SK-N-SH (cell line): ENCODE results near the gene SLC7A14. TPM values are rescaled to one million over a fixed set of nuclear protein-coding genes. Genes with fewer than 3 reads are reported as not detected.

ENCODE experiments used
- CTCF ChIA-PET: fragments of 300-600, 350-600 bp; formaldehyde crosslinking; extraction: SDS; loops from one replicate; lab custom pipeline; 2021; lab: Yijun Ruan, JAX
- POLR2A ChIA-PET: fragments of 350-600 bp; sonication (Branson Sonifier 250); formaldehyde crosslinking; extraction: SDS; loops from one replicate; lab custom pipeline; 2020; ENCODE audit warnings: antibody characterized with exemption, inconsistent platforms; lab: Yijun Ruan, JAX
- DNase-seq: peaks from one replicate; pipeline ENCODE4 v3.0.0; 2012
- H2AFZ ChIP-seq: fragments of 200-600 bp; sonication (generic); 2 replicates; pipeline ENCODE4 v1.8.1; 2016; ENCODE audit warnings: antibody characterized with exemption, mild to moderate bottlenecking, low read depth
- H3F3A ChIP-seq: fragments of 200-600 bp; sonication (generic); replicated peaks from 2 replicates; pipeline ENCODE3; 2016; ENCODE audit warnings: antibody characterized with exemption, mild to moderate bottlenecking; ENCODE audit not compliant: insufficient read depth
- H3K27ac ChIP-seq, 2 experiments: fragments of 200-500 bp in 1 of 2; fragments of 200-600 bp in 1 of 2; sonication (Bioruptor generic) in 1 of 2; sonication (generic), shearing (Covaris generic) in 1 of 2; 2 replicates each; pipeline versions ENCODE4 v1.5.1 to v1.6.1; 2014 to 2016; ENCODE audit warnings: low read depth in 2 of 2, inconsistent platforms in 1 of 2, low read length in 1 of 2, mild to moderate bottlenecking in 1 of 2, mixed read lengths in 1 of 2
- H3K27me3 ChIP-seq: fragments of 200-600 bp; sonication (generic), shearing (Covaris generic); 2 replicates; pipeline ENCODE4 v1.6.1; 2016; ENCODE audit warnings: mixed run types; ENCODE audit not compliant: insufficient read depth
- H3K36me3 ChIP-seq, 2 experiments: fragments of 200-500 bp in 1 of 2; fragments of 200-600 bp in 1 of 2; sonication (Bioruptor generic) in 1 of 2; sonication (generic) in 1 of 2; replicated peaks in 1 of 2; 2 replicates each; pipeline versions ENCODE3 to v1.5.1; 2014 to 2016; ENCODE audit warnings: low read length in 1 of 2, mild to moderate bottlenecking in 1 of 2; ENCODE audit not compliant: insufficient read depth in 2 of 2, control insufficient read depth in 1 of 2
- H3K4me1 ChIP-seq, 2 experiments: fragments of 200-500 bp in 1 of 2; fragments of 200-600 bp in 1 of 2; sonication (Bioruptor generic) in 1 of 2; sonication (generic), shearing (Covaris generic) in 1 of 2; 2 replicates each; pipeline versions ENCODE4 v1.5.1 to v1.6.1; 2014 to 2016; ENCODE audit warnings: low read depth in 1 of 2, low read length in 1 of 2, mixed run types in 1 of 2; ENCODE audit not compliant: insufficient read depth in 2 of 2, control insufficient read depth in 1 of 2
- H3K4me2 ChIP-seq: fragments of 200-600 bp; sonication (generic), shearing (Covaris generic); 2 replicates; pipeline ENCODE4 v1.6.1; 2017; ENCODE audit warnings: mixed run types
- H3K4me3 ChIP-seq, 2 experiments: fragments of 200-500 bp in 1 of 2; fragments of 200-600 bp in 1 of 2; sonication (Bioruptor generic) in 1 of 2; sonication (generic), shearing (Covaris generic) in 1 of 2; 2 replicates each; pipeline versions ENCODE4 v1.5.1 to v1.8.1; 2014 to 2016; ENCODE audit warnings: low read depth in 2 of 2, inconsistent platforms in 1 of 2, low read length in 1 of 2, mild to moderate bottlenecking in 1 of 2, mixed read lengths in 1 of 2, moderate library complexity in 1 of 2
- H3K79me2 ChIP-seq: fragments of 200-600 bp; sonication (generic); 2 replicates; pipeline ENCODE4 v1.8.1; 2017; ENCODE audit warnings: mild to moderate bottlenecking; ENCODE audit not compliant: insufficient read depth
- H3K9ac ChIP-seq: fragments of 200-600 bp; sonication (generic); 2 replicates; pipeline ENCODE4 v1.6.1; 2017; ENCODE audit warnings: mixed run types
- H3K9me2 ChIP-seq: fragments of 200-600 bp; sonication (generic); 2 replicates; pipeline ENCODE4 v1.6.1; 2017; ENCODE audit warnings: mixed run types
- H3K9me3 ChIP-seq: fragments of 200-600 bp; sonication (generic); 2 replicates; pipeline ENCODE4 v1.6.1; 2017; ENCODE audit warnings: mixed run types, mild to moderate bottlenecking, moderate library complexity
- H4K20me1 ChIP-seq: fragments of 200-600 bp; sonication (generic); 2 replicates; pipeline ENCODE4 v1.6.1; 2017; ENCODE audit warnings: mild to moderate bottlenecking, mixed run types; ENCODE audit not compliant: insufficient read depth
- CHD2 ChIP-seq: fragments of 150-350 bp; IDR thresholded peaks from 2 replicates; pipeline ENCODE4 v1.6.1; 2018; ENCODE audit warnings: low read length; ENCODE audit not compliant: partially characterized antibody
- EP300 ChIP-seq, 2 experiments: IDR thresholded peaks; 2 replicates each; pipeline versions ENCODE4 v1.4.0 to v1.6.1; 2012; ENCODE audit warnings: borderline replicate concordance in 1 of 2, low read depth in 1 of 2, low read length in 1 of 2
- FOSL2 ChIP-seq: IDR thresholded peaks from 2 replicates; pipeline ENCODE4 v1.4.0; 2012; ENCODE audit warnings: low read depth, mild to moderate bottlenecking, moderate library complexity, borderline replicate concordance
- JUND ChIP-seq: IDR thresholded peaks from 2 replicates; pipeline ENCODE4 v1.4.0; 2012
- MXI1 ChIP-seq: IDR thresholded peaks from 2 replicates; pipeline ENCODE4 v1.6.1; 2012; ENCODE audit warnings: mild to moderate bottlenecking, low read depth, low read length, improper control_type of control experiment
- NRF1 ChIP-seq: IDR thresholded peaks from 2 replicates; pipeline ENCODE4 v1.6.1; 2012; ENCODE audit warnings: low read depth, mild to moderate bottlenecking, low read length
- POLR2AphosphoS5 ChIP-seq: IDR thresholded peaks from 2 replicates; pipeline ENCODE4 v1.6.1; 2012; ENCODE audit warnings: low read depth, low read length
- RAD21 ChIP-seq: IDR thresholded peaks from 2 replicates; pipeline ENCODE4 v1.6.1; 2012; ENCODE audit warnings: mild to moderate bottlenecking, low read length
- RCOR1 ChIP-seq: fragments of 150-350 bp; IDR thresholded peaks from 2 replicates; pipeline ENCODE4 v1.6.1; 2017; ENCODE audit warnings: antibody characterized with exemption, low read length
- SMC3 ChIP-seq: IDR thresholded peaks from 2 replicates; pipeline ENCODE4 v1.6.1; 2012; ENCODE audit warnings: low read depth, low read length, improper control_type of control experiment
- TCF12 ChIP-seq: IDR thresholded peaks from 2 replicates; pipeline ENCODE4 v1.4.0; 2012
- TEAD4 ChIP-seq: IDR thresholded peaks from 2 replicates; pipeline ENCODE4 v1.4.0; 2012; ENCODE audit warnings: mild to moderate bottlenecking, borderline replicate concordance; ENCODE audit not compliant: insufficient read depth
- WGBS: methylation state at CpG from one replicate; pipeline ENCODE4 v1.1.6; 2017; ENCODE audit warnings: low lambda C conversion rate; 5-methylcytosine and 5-hydroxymethylcytosine counted together
- polyA plus RNA-seq, 3 experiments: library from polyadenylated mRNA; depleted of rRNA; stranded (reverse); fragments of >200 nt; gene quantifications; 2 replicates each; pipeline ENCODE4 v1.2.3, GENCODE V29; 2012
- TF ChIP-seq, protein P1 (sequence below): fragments of 200-600 bp; sonication (generic); IDR thresholded peaks from 2 replicates; pipeline ENCODE4 v1.6.1; 2017; ENCODE audit warnings: antibody characterized with exemption, mild to moderate bottlenecking, moderate library complexity
- TF ChIP-seq, protein P2 (sequence below): IDR thresholded peaks from 2 replicates; pipeline ENCODE4 v1.6.1; 2012; ENCODE audit warnings: mild to moderate bottlenecking, low read depth, low read length, moderate library complexity
- TF ChIP-seq, protein P3 (sequence below): IDR thresholded peaks from 2 replicates; pipeline ENCODE4; 2012
- TF ChIP-seq, protein P4 (sequence below): IDR thresholded peaks from 2 replicates; pipeline ENCODE4 v1.4.0; 2012; ENCODE audit warnings: low read depth, borderline replicate concordance
- TF ChIP-seq, protein P5 (sequence below): IDR thresholded peaks from 2 replicates; pipeline ENCODE4 v1.4.0; 2012; ENCODE audit warnings: low read depth, borderline replicate concordance

SLC7A14 gene
- polyA plus RNA-seq, 1 of the 3 experiments (the other 2 are of a cell fraction), result 2.5 TPM

DNA sequence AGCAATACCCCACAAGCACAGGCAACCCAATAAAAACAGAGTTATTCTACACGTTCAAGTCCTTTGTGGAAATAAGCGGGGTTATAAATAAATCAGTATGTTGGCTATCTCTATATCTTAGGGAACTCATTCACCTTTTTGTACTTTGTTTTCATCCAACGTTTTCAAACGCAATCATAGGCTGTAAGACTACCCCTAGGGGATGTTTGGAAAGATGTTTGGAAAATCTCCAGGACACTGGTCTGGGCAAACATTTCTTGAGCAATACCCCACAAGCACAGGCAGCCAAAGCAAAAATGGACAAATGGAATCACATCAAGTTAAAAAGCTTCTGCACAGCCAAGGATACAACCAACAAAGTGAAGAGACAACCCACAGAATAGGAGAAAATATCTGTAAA, 97.1 kb downstream of the SLC7A14 start:
- no peak for DNase-seq
- 29% methylated on average over 4 of the region's 4 CpGs for WGBS
- Histone ChIP-seq H3K27me3 (no peaks in the 10 kb centered on the region), H3K4me2 (no peak overlapping the region), H2AFZ (no peak overlapping the region), H3K27ac (no peak overlapping the region), H3K9ac (no peak overlapping the region), H3K4me1 (peaks cover 0 to 20% of the 10 kb centered on the region in 2 experiments; a peak in 1 of 4 replicates), H3F3A (no peaks in the 10 kb centered on the region), H4K20me1 (no peaks in the 10 kb centered on the region), H3K9me3 (no peaks in the 10 kb centered on the region), H3K79me2 (no peaks in the 10 kb centered on the region), H3K4me3 (no peak overlapping the region), H3K9me2 (no peaks in the 10 kb centered on the region), H3K36me3 (no peaks in the 10 kb centered on the region)
- TF ChIP-seq TEAD4 (no peak), SMC3 (no peak), RCOR1 (no peak), JUND (no peak), TCF12 (no peak), NRF1 (no peak), FOSL2 (no peak), EP300 (IDR thresholded peaks at IDR 0.05; ENCODE audit: borderline replicate concordance in 1 of 2, low read depth in 1 of 2, low read length in 1 of 2) (no peak), RAD21 (no peak), CHD2 (no peak), POLR2AphosphoS5 (no peak), MXI1 (no peak)
- TF ChIP-seq, protein P1, sequence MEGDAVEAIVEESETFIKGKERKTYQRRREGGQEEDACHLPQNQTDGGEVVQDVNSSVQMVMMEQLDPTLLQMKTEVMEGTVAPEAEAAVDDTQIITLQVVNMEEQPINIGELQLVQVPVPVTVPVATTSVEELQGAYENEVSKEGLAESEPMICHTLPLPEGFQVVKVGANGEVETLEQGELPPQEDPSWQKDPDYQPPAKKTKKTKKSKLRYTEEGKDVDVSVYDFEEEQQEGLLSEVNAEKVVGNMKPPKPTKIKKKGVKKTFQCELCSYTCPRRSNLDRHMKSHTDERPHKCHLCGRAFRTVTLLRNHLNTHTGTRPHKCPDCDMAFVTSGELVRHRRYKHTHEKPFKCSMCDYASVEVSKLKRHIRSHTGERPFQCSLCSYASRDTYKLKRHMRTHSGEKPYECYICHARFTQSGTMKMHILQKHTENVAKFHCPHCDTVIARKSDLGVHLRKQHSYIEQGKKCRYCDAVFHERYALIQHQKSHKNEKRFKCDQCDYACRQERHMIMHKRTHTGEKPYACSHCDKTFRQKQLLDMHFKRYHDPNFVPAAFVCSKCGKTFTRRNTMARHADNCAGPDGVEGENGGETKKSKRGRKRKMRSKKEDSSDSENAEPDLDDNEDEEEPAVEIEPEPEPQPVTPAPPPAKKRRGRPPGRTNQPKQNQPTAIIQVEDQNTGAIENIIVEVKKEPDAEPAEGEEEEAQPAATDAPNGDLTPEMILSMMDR, result no peak
- TF ChIP-seq, protein P2, sequence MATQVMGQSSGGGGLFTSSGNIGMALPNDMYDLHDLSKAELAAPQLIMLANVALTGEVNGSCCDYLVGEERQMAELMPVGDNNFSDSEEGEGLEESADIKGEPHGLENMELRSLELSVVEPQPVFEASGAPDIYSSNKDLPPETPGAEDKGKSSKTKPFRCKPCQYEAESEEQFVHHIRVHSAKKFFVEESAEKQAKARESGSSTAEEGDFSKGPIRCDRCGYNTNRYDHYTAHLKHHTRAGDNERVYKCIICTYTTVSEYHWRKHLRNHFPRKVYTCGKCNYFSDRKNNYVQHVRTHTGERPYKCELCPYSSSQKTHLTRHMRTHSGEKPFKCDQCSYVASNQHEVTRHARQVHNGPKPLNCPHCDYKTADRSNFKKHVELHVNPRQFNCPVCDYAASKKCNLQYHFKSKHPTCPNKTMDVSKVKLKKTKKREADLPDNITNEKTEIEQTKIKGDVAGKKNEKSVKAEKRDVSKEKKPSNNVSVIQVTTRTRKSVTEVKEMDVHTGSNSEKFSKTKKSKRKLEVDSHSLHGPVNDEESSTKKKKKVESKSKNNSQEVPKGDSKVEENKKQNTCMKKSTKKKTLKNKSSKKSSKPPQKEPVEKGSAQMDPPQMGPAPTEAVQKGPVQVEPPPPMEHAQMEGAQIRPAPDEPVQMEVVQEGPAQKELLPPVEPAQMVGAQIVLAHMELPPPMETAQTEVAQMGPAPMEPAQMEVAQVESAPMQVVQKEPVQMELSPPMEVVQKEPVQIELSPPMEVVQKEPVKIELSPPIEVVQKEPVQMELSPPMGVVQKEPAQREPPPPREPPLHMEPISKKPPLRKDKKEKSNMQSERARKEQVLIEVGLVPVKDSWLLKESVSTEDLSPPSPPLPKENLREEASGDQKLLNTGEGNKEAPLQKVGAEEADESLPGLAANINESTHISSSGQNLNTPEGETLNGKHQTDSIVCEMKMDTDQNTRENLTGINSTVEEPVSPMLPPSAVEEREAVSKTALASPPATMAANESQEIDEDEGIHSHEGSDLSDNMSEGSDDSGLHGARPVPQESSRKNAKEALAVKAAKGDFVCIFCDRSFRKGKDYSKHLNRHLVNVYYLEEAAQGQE, result no peak
- TF ChIP-seq, protein P3, sequence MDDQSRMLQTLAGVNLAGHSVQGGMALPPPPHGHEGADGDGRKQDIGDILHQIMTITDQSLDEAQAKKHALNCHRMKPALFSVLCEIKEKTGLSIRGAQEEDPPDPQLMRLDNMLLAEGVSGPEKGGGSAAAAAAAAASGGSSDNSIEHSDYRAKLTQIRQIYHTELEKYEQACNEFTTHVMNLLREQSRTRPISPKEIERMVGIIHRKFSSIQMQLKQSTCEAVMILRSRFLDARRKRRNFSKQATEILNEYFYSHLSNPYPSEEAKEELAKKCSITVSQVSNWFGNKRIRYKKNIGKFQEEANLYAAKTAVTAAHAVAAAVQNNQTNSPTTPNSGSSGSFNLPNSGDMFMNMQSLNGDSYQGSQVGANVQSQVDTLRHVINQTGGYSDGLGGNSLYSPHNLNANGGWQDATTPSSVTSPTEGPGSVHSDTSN, result no peak
- TF ChIP-seq, protein P4, sequence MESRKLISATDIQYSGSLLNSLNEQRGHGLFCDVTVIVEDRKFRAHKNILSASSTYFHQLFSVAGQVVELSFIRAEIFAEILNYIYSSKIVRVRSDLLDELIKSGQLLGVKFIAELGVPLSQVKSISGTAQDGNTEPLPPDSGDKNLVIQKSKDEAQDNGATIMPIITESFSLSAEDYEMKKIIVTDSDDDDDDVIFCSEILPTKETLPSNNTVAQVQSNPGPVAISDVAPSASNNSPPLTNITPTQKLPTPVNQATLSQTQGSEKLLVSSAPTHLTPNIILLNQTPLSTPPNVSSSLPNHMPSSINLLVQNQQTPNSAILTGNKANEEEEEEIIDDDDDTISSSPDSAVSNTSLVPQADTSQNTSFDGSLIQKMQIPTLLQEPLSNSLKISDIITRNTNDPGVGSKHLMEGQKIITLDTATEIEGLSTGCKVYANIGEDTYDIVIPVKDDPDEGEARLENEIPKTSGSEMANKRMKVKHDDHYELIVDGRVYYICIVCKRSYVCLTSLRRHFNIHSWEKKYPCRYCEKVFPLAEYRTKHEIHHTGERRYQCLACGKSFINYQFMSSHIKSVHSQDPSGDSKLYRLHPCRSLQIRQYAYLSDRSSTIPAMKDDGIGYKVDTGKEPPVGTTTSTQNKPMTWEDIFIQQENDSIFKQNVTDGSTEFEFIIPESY, result no peak
- TF ChIP-seq, protein P5, sequence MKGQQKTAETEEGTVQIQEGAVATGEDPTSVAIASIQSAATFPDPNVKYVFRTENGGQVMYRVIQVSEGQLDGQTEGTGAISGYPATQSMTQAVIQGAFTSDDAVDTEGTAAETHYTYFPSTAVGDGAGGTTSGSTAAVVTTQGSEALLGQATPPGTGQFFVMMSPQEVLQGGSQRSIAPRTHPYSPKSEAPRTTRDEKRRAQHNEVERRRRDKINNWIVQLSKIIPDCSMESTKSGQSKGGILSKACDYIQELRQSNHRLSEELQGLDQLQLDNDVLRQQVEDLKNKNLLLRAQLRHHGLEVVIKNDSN, result no peak
- ChIA-PET POLR2A (no interaction called here), CTCF (no interaction called here)
